SK-N-SH (cell line): Measurements from ENCODE around the gene CA7. TPM values are rescaled to one million over a fixed set of nuclear protein-coding genes. Genes with fewer than 3 reads are reported as not detected.

Experiments used
- CTCF ChIA-PET: fragments of 300-600, 350-600 bp; formaldehyde crosslinking; extraction: SDS; loops from one replicate; lab custom pipeline; 2021; lab: Yijun Ruan, JAX
- POLR2A ChIA-PET: fragments of 350-600 bp; sonication (Branson Sonifier 250); formaldehyde crosslinking; extraction: SDS; loops from one replicate; lab custom pipeline; 2020; ENCODE audit warnings: antibody characterized with exemption, inconsistent platforms; lab: Yijun Ruan, JAX
- DNase-seq: peaks from one replicate; pipeline ENCODE4 v3.0.0; 2012
- H2AFZ ChIP-seq: fragments of 200-600 bp; sonication (generic); 2 replicates; pipeline ENCODE4 v1.8.1; 2016; ENCODE audit warnings: antibody characterized with exemption, mild to moderate bottlenecking, low read depth
- H3F3A ChIP-seq: fragments of 200-600 bp; sonication (generic); replicated peaks from 2 replicates; pipeline ENCODE3; 2016; ENCODE audit warnings: antibody characterized with exemption, mild to moderate bottlenecking; ENCODE audit not compliant: insufficient read depth
- H3K27ac ChIP-seq, 2 experiments: fragments of 200-500 bp in 1 of 2; fragments of 200-600 bp in 1 of 2; sonication (Bioruptor generic) in 1 of 2; sonication (generic), shearing (Covaris generic) in 1 of 2; 2 replicates each; pipeline versions ENCODE4 v1.5.1 to v1.6.1; 2014 to 2016; ENCODE audit warnings: low read depth in 2 of 2, inconsistent platforms in 1 of 2, low read length in 1 of 2, mild to moderate bottlenecking in 1 of 2, mixed read lengths in 1 of 2
- H3K27me3 ChIP-seq: fragments of 200-600 bp; sonication (generic), shearing (Covaris generic); 2 replicates; pipeline ENCODE4 v1.6.1; 2016; ENCODE audit warnings: mixed run types; ENCODE audit not compliant: insufficient read depth
- H3K36me3 ChIP-seq, 2 experiments: fragments of 200-500 bp in 1 of 2; fragments of 200-600 bp in 1 of 2; sonication (Bioruptor generic) in 1 of 2; sonication (generic) in 1 of 2; replicated peaks in 1 of 2; 2 replicates each; pipeline versions ENCODE3 to v1.5.1; 2014 to 2016; ENCODE audit warnings: low read length in 1 of 2, mild to moderate bottlenecking in 1 of 2; ENCODE audit not compliant: insufficient read depth in 2 of 2, control insufficient read depth in 1 of 2
- H3K4me1 ChIP-seq, 2 experiments: fragments of 200-500 bp in 1 of 2; fragments of 200-600 bp in 1 of 2; sonication (Bioruptor generic) in 1 of 2; sonication (generic), shearing (Covaris generic) in 1 of 2; 2 replicates each; pipeline versions ENCODE4 v1.5.1 to v1.6.1; 2014 to 2016; ENCODE audit warnings: low read depth in 1 of 2, low read length in 1 of 2, mixed run types in 1 of 2; ENCODE audit not compliant: insufficient read depth in 2 of 2, control insufficient read depth in 1 of 2
- H3K4me2 ChIP-seq: fragments of 200-600 bp; sonication (generic), shearing (Covaris generic); 2 replicates; pipeline ENCODE4 v1.6.1; 2017; ENCODE audit warnings: mixed run types
- H3K4me3 ChIP-seq, 2 experiments: fragments of 200-500 bp in 1 of 2; fragments of 200-600 bp in 1 of 2; sonication (Bioruptor generic) in 1 of 2; sonication (generic), shearing (Covaris generic) in 1 of 2; 2 replicates each; pipeline versions ENCODE4 v1.5.1 to v1.8.1; 2014 to 2016; ENCODE audit warnings: low read depth in 2 of 2, inconsistent platforms in 1 of 2, low read length in 1 of 2, mild to moderate bottlenecking in 1 of 2, mixed read lengths in 1 of 2, moderate library complexity in 1 of 2
- H3K79me2 ChIP-seq: fragments of 200-600 bp; sonication (generic); 2 replicates; pipeline ENCODE4 v1.8.1; 2017; ENCODE audit warnings: mild to moderate bottlenecking; ENCODE audit not compliant: insufficient read depth
- H3K9ac ChIP-seq: fragments of 200-600 bp; sonication (generic); 2 replicates; pipeline ENCODE4 v1.6.1; 2017; ENCODE audit warnings: mixed run types
- H3K9me2 ChIP-seq: fragments of 200-600 bp; sonication (generic); 2 replicates; pipeline ENCODE4 v1.6.1; 2017; ENCODE audit warnings: mixed run types
- H3K9me3 ChIP-seq: fragments of 200-600 bp; sonication (generic); 2 replicates; pipeline ENCODE4 v1.6.1; 2017; ENCODE audit warnings: mixed run types, mild to moderate bottlenecking, moderate library complexity
- H4K20me1 ChIP-seq: fragments of 200-600 bp; sonication (generic); 2 replicates; pipeline ENCODE4 v1.6.1; 2017; ENCODE audit warnings: mild to moderate bottlenecking, mixed run types; ENCODE audit not compliant: insufficient read depth
- CHD2 ChIP-seq: fragments of 150-350 bp; IDR thresholded peaks from 2 replicates; pipeline ENCODE4 v1.6.1; 2018; ENCODE audit warnings: low read length; ENCODE audit not compliant: partially characterized antibody
- CTCF ChIP-seq: fragments of 200-600 bp; sonication (generic); IDR thresholded peaks from 2 replicates; pipeline ENCODE4 v1.6.1; 2017; ENCODE audit warnings: antibody characterized with exemption, mild to moderate bottlenecking, moderate library complexity
- EZH2phosphoT487 ChIP-seq: fragments of 200-600 bp; sonication (generic); IDR thresholded peaks from 2 replicates; pipeline ENCODE4 v1.6.1; 2017; ENCODE audit warnings: low read depth, mixed run types, mild to moderate bottlenecking, antibody characterized with exemption, moderate library complexity, borderline replicate concordance
- GATA2 ChIP-seq: sonication (generic); formaldehyde crosslinking; IDR thresholded peaks from 2 replicates; pipeline ENCODE4 v1.5.0; 2020; ENCODE audit warnings: mild to moderate bottlenecking, missing genetic modification reagents
- JUND ChIP-seq: IDR thresholded peaks from 2 replicates; pipeline ENCODE4 v1.4.0; 2012
- MEF2A ChIP-seq: IDR thresholded peaks from 2 replicates; pipeline ENCODE4 v1.4.0; 2012; ENCODE audit warnings: low read depth, borderline replicate concordance
- NRF1 ChIP-seq: IDR thresholded peaks from 2 replicates; pipeline ENCODE4 v1.6.1; 2012; ENCODE audit warnings: low read depth, mild to moderate bottlenecking, low read length
- POLR2AphosphoS5 ChIP-seq: IDR thresholded peaks from 2 replicates; pipeline ENCODE4 v1.6.1; 2012; ENCODE audit warnings: low read depth, low read length
- RCOR1 ChIP-seq: fragments of 150-350 bp; IDR thresholded peaks from 2 replicates; pipeline ENCODE4 v1.6.1; 2017; ENCODE audit warnings: antibody characterized with exemption, low read length
- TEAD4 ChIP-seq: IDR thresholded peaks from 2 replicates; pipeline ENCODE4 v1.4.0; 2012; ENCODE audit warnings: mild to moderate bottlenecking, borderline replicate concordance; ENCODE audit not compliant: insufficient read depth
- USF2 ChIP-seq: fragments of 150-350 bp; IDR thresholded peaks from 2 replicates; pipeline ENCODE4 v1.6.1; 2017; ENCODE audit warnings: antibody characterized with exemption, low read length, low read depth, borderline replicate concordance
- ZBTB33 ChIP-seq: IDR thresholded peaks from 2 replicates; pipeline ENCODE4 v1.4.0; 2012; ENCODE audit warnings: low read depth, borderline replicate concordance
- WGBS: methylation state at CpG from one replicate; pipeline ENCODE4 v1.1.6; 2017; ENCODE audit warnings: low lambda C conversion rate; 5-methylcytosine and 5-hydroxymethylcytosine counted together
- polyA plus RNA-seq, 3 experiments: library from polyadenylated mRNA; depleted of rRNA; stranded (reverse); fragments of >200 nt; gene quantifications; 2 replicates each; pipeline ENCODE4 v1.2.3, GENCODE V29; 2012
- TF ChIP-seq, protein P1 (sequence below): IDR thresholded peaks from 2 replicates; pipeline ENCODE4 v1.4.0; 2012; ENCODE audit warnings: low read depth, borderline replicate concordance
- TF ChIP-seq, protein P2 (sequence below): fragments of 150-350 bp; IDR thresholded peaks from 2 replicates; pipeline ENCODE4 v1.6.1; 2016; ENCODE audit warnings: mild to moderate bottlenecking, low read depth, low read length
- TF ChIP-seq, protein P3 (sequence below): IDR thresholded peaks from 2 replicates; pipeline ENCODE4 v1.4.0; 2012; ENCODE audit warnings: low read depth

CA7 gene
- polyA plus RNA-seq, 1 of the 3 experiments (the other 2 are of a cell fraction) = 0.12 TPM

- no peak for DNase-seq
- CTCF ChIA-PET = interaction anchor here (0.6 to 10.1 kb wide), 7 partner anchors 11 to 195 kb away, joined by 3 to 82 read pairs (median 4); partner anchors contain the start of gene NAE1
Observed at GRCh38 chr16:66845791-66846221, 1.6 kb downstream of the CA7 start.

DNA sequence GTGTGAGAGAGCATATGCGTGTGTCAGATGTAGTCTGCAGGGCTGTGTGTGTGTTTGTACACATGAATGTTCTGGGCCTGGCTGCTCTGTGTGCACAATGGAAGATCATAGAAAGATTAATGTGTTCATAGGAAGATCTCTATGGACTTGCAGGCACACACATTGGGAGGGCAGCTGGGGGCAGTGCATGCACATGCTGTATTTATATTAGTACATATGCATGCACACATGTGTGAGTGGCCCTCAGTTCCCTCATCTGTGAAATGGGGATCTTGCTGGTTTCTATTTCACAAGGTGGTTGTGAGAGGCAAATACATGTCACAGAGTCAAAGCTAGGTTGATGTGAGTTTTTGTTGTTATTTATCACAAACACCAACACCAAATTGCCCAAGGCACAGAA lies 2.1 kb downstream of the CA7 start:
- Histone ChIP-seq H3K9me2 (no peaks in the 10 kb centered on the region), H3K9me3 (no peaks in the 10 kb centered on the region), H2AFZ (no peak overlapping the region), H3K27me3 (peaks cover 15% of the 10 kb centered on the region; the same call in 1 of the 2 replicates), H3K9ac (no peak overlapping the region), H3K27ac (no peak overlapping the region), H3K4me1 (peaks cover 0 to 8% of the 10 kb centered on the region in 2 experiments; a peak in 1 of 4 replicates), H3K79me2 (no peaks in the 10 kb centered on the region), H3K4me2 (no peak overlapping the region), H3F3A (no peaks in the 10 kb centered on the region), H4K20me1 (no peaks in the 10 kb centered on the region), H3K4me3 (no peak overlapping the region), H3K36me3 (no peaks in the 10 kb centered on the region)
- CTCF ChIA-PET = interaction anchor here (0.6 to 10.1 kb wide), 6 partner anchors 11 to 284 kb away, joined by 3 to 82 read pairs (median 3); partner anchors contain the start of gene NAE1
- no peak for TF ChIP-seq EZH2phosphoT487
- TF ChIP-seq GATA2 (CRISPR knock-in tag) = no peak
- no peak for TF ChIP-seq USF2
- no peak for TF ChIP-seq NRF1
- no peak for TF ChIP-seq RCOR1
- TF ChIP-seq, protein P1, sequence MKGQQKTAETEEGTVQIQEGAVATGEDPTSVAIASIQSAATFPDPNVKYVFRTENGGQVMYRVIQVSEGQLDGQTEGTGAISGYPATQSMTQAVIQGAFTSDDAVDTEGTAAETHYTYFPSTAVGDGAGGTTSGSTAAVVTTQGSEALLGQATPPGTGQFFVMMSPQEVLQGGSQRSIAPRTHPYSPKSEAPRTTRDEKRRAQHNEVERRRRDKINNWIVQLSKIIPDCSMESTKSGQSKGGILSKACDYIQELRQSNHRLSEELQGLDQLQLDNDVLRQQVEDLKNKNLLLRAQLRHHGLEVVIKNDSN = no peak
- TF ChIP-seq TEAD4 = no peak
- no peak for TF ChIP-seq ZBTB33
- TF ChIP-seq, protein P2, sequence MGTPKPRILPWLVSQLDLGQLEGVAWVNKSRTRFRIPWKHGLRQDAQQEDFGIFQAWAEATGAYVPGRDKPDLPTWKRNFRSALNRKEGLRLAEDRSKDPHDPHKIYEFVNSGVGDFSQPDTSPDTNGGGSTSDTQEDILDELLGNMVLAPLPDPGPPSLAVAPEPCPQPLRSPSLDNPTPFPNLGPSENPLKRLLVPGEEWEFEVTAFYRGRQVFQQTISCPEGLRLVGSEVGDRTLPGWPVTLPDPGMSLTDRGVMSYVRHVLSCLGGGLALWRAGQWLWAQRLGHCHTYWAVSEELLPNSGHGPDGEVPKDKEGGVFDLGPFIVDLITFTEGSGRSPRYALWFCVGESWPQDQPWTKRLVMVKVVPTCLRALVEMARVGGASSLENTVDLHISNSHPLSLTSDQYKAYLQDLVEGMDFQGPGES = no peak
- TF ChIP-seq CHD2 = no peak
- TF ChIP-seq CTCF = no peak
- no peak for TF ChIP-seq JUND
- TF ChIP-seq, protein P3, sequence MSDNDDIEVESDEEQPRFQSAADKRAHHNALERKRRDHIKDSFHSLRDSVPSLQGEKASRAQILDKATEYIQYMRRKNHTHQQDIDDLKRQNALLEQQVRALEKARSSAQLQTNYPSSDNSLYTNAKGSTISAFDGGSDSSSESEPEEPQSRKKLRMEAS = no peak
- no peak for TF ChIP-seq MEF2A
- no peak for DNase-seq
- 100% methylated on average over 1 of the region's 1 CpG for WGBS
- POLR2A ChIA-PET = no interaction called here

More at GRCh38 chr16:66845791-66846221, 1.6 kb downstream of the CA7 start:
- H3K4me3 ChIP-seq = no peak overlapping the region
- POLR2A ChIA-PET = no interaction called here
- H3F3A ChIP-seq = no peaks in the 10 kb centered on the region
- no peaks in the 10 kb centered on the region for H4K20me1 ChIP-seq
- H3K9me3 ChIP-seq = no peaks in the 10 kb centered on the region
- no peak for TF ChIP-seq POLR2AphosphoS5
- H3K36me3 ChIP-seq = no peaks in the 10 kb centered on the region
- no peaks in the 10 kb centered on the region for H3K9me2 ChIP-seq
- H3K79me2 ChIP-seq = no peaks in the 10 kb centered on the region
- peaks cover 0 to 8% of the 10 kb centered on the region in 2 experiments; a peak in 1 of 4 replicates for H3K4me1 ChIP-seq
- H3K4me2 ChIP-seq = no peak overlapping the region
- H3K27ac ChIP-seq = no peak overlapping the region
- H3K9ac ChIP-seq = no peak overlapping the region
- peaks cover 15% of the 10 kb centered on the region; the same call in 1 of the 2 replicates for H3K27me3 ChIP-seq
- WGBS = 63% methylated on average over 8 of the region's 9 CpGs
- no peak overlapping the region for H2AFZ ChIP-seq
